Middle frontal gyrus (tissue), 1 donor: Measurements from ENCODE around the gene PMEPA1.

ENCODE experiments used
- DNase-seq: peaks from one replicate; pipeline ENCODE4 v3.0.0-alpha.2; 2015; ENCODE audit warnings: low spot score; ENCODE audit errors: extremely low spot score

The PMEPA1 gene

DNA sequence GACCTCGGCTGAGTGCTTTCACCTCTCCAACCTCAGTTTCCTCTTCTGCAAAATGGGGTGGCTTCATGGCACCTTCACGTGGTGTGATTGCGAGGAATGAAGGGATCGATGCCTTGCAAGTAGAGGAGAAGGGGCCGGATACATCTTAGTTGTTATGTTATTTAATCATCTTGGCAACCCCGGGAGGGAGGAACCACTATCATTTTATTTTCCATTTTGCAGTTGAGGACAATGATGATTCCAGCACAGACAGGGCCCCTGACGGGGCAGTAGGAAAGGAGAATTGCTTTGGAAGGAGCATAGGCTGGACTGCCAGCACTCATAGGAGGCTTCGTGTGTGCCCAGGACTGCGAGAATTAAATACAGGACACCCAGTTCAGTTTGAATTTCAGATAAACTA is 2.5 kb upstream of the PMEPA1 start:
- DNase-seq = no peak

DNA sequence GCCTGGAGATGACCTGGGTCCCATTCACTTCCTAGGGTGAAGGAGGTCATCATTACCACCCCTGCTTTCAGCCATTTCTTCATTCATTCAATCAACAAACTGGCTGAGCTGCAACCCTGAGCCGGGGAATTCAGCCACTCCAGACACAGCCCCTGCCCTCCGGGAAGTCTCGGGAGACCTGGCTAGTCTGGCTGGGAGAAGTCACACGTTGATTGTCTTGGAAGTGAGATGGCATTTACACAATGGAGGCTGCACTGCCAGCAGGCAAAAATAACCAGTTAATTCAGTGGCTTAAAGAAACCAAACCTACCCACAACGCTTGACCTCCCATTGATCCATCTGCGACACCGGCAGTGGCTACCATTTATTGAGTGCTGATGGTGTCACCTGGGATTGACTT is 2.0 kb upstream of the PMEPA1 start:
- DNase-seq = no peak

DNA sequence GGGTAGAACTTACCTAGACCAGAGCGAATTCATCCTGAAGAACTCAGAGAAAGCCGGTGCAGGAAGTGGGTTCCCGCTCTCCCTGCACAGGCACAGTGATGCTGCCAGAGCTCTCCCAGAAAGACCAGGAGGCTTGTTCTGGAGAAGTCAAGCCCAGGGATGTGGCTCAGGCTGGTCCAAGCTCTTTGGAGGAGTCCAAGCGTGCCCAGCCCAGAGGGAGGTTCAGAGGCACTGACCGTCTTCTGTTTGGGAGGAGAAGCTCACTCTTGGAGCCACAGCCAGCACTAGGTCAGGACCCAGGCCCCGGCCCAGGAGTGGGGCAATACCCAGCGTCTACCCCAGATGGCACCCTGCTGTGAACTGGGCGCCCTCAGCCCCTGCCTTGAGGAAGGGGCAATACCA is 1.5 kb upstream of the PMEPA1 start:
- DNase-seq = no peak

DNA sequence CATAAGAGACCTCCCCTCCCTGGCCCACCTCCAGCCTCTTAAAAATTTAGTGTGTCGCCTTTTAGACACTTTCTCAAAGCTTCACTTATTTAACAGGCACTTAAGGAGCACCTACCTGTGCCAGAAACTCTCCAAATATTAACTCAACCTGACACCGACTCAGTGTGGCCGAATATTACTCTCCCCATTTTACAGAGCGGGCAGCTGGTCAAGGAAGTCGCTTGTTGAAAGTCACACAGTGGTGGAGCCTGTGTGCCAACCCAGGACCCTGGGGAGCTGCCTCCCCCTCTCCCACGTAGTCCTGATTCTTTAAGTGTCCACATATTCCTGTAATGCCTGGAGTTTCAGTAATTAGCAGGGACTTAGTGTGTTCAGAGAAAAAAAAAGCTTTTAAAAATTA is 1.0 kb upstream of the PMEPA1 start:
- no peak for DNase-seq

DNA sequence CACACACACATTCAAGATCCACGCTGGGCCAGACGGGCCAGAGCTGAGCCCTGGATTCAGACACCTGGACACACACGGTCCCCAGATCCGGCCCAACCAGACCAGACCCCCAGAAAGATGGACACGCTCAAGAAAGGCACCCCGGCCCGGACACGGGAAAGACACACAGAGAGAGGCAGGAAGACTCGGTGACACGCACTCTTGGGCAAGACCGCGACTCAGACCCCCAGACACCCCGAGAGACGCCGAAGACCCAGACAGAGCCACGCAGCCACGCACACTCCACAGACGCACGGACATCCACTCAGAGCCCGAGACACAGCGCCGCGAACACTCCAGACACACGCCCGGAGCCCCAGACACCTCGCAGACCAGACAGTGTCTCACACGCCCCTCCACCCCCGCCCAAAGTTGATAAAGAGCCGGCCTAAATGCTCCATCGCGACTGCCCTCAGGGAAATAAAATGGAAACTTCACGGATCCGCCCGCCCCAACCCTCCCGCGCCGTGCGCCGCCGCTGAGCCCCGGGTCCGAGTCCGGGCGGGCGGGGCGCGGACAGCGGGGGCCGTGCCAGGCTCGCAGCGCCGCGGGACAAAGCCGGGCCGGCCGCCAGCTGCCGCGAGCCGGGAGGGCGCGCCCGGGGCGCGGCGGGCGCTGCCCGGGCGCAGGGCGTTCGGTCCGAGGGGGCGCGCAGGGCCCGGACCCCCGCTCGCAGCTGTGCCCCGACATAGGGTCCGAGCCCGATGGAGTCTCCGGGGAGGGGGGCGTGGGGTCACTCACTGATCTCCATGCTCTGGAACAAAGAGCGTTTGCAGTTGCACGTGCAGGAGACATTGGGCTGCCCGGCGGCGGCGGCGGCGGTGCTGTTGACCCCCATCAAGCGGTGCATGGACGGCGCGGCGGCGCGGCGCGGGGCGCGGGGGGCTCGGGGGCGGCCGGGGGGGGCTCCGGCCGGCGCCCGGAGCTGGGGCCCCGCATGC is 831 bp downstream of the PMEPA1 start:
- no peak for DNase-seq

DNA sequence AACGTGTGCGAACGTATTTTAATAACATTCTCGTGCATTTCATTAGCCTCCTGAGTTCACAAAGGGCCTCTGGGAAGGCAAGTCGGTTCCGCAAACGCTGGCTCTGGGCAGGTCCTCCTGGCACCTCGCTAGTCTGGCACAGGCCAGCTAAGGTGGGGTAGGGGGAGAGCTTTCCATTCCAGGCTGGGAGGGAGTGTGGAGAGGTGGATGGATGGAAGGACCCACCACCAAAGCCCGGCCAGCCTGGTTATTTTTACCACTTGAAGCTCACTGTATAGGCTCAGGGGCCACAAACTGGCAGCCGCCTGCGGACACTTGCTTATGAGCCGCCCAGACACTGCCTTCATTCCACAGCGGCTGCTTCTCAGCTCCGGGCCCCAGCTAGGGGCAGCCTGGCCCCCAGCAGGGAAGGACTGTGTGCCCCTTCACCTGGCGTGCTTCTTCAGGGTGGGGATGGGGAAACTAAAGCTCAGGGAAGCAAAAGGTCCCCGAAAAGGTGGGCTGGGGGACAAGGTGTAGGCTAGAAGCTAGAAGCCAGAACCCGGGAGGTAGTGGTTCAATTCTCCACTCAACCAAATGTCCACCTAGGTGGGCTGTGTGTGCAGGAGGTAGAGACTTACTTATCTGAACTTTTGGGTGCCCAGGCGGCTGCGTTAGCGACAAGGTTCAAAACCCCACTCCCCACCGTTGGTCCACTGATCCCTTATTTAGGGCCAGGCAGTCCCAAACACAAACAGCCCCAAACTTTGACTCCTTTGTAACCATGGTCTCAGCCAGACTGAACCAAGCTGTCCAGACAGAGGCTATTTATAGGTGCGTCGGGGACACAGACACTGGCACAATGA is 1.7 kb downstream of the PMEPA1 start:
- no peak for DNase-seq

DNA sequence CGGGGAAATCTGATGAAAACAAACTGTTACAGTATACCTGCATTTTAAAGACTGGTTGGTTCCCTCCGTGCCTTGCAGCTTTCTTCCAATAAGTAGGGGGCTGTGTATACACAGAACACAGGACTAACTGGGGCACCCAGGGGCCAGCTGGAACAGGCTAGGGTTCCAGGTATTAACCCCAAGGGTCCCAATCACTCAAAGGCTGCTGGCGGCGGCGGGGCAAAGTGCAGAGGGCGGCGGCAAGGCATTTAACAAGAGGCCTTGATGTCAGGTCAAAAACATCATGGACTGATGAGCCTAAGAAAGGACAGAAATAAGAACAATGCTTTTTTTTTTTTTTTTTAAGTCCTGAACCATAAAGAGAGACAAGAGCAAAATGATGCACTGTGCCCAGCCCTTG is 2.5 kb downstream of the PMEPA1 start:
- DNase-seq = no peak

DNA sequence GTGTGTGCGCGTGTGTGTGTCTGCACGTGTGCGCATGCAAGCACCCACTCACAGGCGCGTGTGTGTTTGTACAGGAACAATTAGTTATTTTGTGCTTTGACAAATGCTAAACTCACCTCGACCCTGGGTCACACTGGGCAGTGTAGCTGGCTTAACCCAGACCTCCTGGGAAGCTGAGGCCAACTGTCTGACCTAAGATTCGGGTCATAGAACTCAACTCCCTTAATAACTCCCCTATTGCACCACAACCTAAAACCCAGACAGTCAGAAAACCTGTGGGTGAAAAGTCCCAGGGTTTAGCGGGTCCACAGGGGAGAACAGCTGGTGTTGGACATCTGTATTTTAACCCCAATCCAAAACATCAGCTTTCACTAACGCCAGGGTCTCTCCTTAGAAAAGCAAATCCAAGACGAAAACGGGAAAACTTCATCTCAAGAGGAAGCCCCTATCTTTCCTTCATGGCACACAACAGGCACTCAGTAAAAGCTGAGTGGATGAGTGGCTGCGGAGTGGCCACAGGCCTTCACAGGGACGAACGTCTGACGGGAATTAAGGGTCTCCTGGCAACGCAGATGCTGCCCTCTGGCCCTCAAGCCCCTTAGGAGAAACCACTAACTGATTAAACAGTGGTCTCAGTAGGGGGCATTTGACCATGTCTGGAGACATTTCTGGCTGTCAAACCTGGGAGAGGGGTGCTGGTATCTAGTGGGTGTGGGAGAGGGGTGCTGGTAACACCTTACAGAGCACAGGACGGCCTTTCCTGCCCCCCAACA is 4.5 kb downstream of the PMEPA1 start:
- DNase-seq = no peak

DNA sequence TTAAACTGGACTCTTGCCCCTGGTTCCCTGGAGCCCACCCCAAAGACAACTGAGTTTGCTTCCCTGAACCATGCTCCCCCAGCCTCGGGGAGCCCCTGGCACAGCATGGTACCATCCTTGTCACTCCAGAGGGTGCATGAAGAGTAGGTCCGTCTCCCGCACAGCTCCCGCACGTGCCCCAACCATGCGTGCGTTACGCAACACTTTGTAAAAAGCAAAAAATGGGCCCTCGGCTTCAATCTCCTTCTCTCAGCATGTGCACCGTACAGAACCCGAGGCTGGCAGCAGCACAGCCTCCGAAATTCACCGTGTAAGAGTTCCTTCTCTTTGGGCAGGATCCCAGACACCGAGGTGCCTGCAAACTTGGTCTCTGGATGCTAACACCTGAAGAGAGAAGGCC is 5.6 kb downstream of the PMEPA1 start:
- DNase-seq = no peak

DNA sequence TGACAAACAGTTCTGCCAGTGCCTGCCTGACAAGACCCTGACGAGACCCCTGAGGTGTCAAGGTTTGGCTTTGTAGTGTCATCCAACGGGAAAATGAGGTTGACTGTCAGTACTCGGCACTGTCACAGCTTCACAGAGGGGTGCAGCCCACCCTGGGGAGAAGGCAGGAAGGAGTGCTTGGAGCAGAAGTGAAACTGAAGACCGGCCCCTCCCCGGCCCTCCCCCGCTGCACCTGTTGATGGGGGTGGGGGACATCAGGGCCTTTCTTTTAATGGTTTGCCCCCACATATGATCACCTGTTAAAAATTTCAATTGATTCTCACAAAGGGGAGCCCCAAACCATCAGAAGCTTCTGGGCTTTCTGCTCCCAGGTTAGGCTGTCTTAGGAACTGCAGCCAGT is 6.8 kb downstream of the PMEPA1 start:
- DNase-seq = no peak

DNA sequence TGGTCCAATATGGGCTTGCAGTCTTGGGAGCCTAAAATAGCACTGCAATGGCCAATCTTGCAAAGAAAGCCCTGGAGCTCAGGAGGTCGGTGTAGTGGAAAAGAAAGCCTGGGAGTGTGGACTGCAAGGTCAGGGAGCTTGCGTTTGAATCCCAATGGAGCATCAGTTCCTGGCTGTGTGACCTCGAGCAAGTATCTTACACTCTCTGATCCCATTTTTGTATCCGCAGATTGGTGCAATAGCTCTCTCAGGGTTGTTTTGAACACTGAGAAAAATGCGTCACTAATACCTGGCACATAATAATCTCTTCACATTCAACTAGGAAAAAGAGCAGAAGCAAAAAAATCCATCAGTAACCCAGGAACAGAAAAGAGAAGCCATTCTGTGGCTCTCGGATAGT is 7.3 kb downstream of the PMEPA1 start:
- no peak for DNase-seq

DNA sequence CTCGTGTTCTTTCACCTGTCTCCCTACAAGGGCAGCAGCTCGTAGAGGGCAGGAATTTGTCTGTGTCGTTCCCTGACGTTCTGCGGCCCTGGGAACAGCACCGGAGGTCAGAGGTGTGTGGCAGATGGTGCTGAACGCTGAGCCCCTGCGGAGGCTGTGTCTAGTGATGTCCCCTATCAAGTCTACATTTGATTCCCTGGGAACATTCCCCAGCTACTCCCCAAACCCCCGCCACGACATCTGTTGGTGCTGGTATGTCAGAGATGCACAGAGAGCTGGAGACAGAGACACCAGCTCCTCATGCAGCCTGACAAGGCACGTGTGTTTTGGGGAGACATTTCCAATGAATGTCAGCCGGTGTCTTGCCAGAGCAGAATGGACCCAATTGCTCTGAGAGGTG is 7.7 kb downstream of the PMEPA1 start:
- DNase-seq = no peak

DNA sequence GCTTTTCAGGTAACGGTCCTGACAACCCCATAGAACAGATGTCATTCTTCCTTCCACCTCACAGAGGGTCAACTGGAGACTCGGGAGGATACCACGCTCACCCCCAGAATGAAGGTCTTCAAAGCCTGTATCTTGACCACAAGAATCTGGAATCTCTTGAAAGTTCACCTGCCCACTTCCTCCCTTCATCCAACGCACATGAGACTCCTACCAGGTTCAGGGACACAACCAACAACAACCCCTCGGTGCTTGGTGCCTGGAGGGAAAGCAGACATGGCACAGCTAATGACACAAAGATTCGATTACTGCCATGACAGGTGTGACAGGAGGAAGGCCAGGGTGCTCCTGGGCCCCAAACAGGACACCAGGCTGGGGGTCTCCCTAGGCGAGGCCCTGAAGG is 8.2 kb downstream of the PMEPA1 start:
- DNase-seq = no peak

DNA sequence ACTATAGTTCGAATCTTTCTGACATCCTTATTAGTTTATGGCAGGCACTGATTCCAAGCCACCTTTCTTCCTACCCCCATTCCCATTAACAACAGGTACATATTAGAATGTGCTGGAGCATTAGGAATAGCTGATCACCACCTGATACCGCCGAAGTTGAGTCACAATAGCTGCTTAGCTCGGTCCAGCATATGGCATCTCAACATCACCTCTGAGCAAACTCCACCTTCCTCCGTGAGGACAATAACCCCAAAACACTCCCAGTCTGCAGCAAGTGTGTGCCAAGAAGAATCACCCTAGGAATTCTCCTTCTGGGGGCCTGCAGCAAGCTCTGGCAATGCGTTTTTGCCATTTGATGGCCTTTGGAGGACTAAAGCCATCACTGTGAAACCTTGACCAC is 8.7 kb downstream of the PMEPA1 start:
- DNase-seq = no peak

DNA sequence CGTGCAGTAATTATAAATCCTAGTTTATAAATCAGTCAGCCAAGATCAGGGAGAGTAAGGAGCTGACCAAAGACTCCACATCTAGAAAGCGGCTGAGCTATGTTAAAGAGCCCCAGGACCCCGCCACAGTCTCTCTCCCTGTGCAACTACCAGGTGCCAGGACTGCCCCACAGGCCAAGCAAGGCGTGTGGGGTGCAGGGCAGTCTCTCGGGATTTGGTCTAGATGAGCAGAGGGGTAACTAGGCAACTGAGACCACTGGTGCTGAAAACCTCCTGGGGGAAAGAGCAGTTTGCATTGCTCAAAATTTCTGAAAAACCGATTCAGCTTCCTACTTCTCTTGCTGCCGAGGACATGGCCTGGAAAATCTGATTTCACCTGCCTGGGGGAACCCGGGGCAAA is 10.4 kb downstream of the PMEPA1 start:
- DNase-seq = no peak

DNA sequence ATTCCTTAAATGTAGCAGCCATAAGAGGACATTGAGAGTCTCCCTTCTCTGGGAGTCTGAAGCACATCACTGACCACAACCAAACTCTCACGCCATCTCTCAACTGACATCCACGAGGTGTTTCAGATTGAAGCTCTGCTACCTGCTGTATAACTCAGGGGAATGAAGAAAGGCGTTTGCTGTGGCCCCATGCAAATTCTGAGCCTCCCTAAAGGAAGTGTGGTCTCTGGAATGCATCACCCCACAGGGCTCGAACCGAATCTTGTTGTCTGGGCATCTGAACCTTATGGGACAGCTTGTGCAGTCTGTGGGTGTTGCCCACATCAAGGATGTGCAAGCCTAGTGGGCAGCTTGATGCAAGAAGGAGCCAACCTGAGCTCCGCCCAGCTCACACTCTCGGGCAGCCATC is 10.9 kb downstream of the PMEPA1 start:
- no peak for DNase-seq

DNA sequence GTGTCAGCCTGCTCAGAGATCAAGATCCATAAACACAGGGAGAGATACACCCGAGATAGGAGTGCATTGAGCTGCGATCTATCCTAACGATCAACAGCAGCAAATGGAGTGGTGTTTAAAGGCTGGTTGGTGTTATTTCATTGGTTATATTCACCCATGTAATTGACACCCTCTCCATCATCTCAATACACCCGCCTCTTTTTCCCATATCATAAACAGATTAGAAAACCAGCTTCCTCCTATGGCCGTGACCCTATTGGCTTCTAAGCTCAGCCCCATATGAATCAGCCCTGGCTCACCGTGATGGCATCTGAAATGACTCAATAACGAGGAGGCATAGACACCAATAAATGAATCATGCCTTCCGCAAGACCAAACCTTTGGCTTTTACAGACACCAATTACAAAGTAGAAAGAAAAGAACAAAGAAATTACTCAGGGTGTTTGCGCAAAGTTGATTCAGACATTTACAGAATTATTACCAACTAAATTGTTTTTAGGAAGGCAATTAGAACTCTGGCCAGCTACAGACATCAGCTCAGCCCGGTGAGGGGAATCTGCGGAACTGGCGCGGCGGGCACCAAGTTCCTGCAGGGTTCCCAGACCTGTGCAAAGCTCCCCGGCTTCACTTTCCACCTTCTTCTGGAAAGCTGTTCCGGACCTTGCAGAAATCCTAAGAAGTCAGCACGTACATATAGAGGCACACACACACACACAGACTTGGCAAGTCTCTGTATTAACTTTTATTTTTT is 11.5 kb downstream of the PMEPA1 start:
- no peak for DNase-seq

DNA sequence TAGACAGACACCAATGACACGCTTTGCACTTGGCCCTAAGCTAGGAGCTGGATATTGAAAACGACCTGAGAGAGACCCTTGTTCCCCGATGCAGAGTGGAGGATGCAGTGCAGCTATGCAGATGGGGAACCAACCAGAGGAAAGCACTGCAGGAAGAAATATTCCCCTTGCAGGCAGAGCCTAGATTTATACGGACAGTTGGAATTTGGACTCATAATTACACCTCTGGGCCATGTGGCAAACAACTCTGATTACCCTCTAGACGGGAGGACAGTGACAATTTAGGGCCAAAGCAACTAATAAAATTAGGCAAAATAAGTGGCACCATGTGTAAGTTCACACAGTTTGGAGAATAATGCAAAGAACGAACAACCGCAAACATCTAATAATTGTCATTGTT is 12.3 kb downstream of the PMEPA1 start:
- DNase-seq = no peak

DNA sequence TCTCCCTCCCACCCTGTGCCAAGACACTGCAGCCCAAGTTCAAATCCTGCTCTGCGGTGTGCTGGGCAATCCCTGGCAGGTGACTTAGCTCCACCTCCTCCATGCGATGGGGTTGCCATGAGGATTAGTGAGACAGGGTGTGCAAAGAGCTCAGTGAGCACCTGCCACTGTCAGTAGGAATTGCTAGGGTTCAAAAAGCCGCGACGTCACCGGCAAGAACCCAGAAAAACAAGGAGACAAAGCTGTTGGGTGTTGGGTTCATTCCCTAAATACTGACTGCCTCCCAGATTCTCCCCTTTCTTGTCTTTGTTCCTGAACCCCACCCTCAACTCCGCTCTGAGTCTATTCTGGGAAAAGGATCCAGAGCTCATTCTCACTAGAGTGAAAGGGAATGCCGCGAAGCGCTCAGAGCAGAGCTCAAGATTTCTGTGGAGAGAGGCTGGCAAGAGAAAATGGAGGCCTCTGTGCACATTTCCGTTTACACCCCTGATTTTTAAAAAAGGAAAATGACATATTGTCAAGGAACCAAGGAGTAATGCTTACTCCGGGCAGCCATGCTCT is 13.3 kb downstream of the PMEPA1 start:
- DNase-seq = no peak

DNA sequence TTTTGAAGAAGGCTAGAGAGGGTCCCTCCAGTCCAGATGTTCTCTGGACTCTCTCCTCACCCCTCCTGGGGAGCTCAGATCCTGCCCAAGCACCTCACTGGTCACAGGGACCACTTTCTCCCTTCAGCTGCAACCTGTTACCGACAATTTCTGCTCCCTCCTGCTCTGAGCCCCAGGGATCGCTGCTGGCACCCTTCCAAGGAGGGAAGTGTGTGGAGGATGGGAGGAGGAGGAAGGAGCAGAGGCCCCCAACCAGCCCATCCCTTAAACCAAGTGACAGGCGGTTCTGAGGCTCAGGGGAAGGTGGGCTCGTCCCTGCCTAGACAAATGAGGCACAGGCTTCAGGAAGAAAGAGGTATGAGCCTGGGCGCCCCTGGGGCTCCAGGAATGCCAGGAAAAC is 13.9 kb downstream of the PMEPA1 start:
- DNase-seq = no peak

DNA sequence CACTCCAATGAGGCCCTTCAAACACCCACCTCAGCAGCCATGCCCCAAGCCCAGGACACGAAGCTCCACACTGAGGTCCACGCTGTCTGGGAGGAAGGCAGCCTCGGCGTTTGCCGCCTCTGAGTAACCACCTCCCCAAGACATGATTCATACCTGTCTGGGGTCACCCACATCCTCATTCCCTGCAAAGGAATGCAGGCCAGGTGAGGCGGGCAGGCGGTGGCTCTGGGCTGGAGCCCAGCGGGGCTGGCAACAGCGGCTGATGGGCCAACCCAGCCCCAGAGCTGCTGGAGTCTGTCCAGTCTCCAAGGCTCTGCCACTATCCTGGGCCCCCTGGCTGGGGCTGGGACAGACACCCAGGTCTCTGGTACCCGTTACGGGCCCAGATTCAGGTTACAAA is 14.8 kb downstream of the PMEPA1 start:
- DNase-seq = no peak
